Stimulated activated CD8-positive, alpha-beta memory T cell treated with anti-CD3 and anti-CD28 coated beads, Interleukin-7, amount 100 ng/mL, for 1 hour (primary cell): ENCODE results near the gene CHRNA4.

Experiments used
- DNase-seq, 2 donors: peaks; one replicate each; pipeline ENCODE4 v3.0.0-alpha.2; 2020; ENCODE audit warnings: low read depth in 2 of 2

CHRNA4 gene

GRCh38 chr20:63360850-63361518, at the start of gene CHRNA4:
CHRNA4 (minus strand) TSS chr20:63361349; CDS start chr20:63361165, 184 bp downstream.
- DNase-seq = no peak

DNA sequence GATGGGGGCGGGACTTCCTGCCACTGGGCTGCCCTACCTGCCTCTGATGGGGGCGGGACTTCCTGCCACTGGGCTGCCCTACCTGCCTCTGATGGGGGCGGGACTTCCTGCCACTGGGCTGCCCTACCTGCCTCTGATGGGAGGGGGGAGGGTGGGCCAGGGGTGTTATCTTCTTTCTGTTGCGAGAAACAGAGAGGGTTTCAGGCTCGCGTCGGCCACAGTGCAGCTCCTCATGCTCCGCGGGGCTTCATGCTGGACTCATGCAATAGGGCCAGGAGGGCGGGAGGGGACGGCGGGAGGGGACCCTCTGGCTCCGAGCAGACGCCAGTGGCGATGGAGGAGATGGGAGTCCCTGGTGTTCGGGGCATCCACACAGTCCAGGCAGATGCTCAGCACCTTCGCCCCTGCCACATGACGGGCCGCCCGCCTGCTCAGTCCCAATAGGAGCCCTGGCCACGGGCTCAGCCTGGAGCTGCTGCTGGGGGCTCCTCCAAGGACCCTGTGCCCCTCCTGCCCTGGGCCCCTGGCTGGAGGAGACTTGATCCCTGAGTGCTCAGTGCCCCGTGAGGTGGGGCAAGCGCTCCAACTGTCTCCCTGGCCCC, 48.8 kb upstream of the CHRNA4 start:
- DNase-seq = no peak

DNA sequence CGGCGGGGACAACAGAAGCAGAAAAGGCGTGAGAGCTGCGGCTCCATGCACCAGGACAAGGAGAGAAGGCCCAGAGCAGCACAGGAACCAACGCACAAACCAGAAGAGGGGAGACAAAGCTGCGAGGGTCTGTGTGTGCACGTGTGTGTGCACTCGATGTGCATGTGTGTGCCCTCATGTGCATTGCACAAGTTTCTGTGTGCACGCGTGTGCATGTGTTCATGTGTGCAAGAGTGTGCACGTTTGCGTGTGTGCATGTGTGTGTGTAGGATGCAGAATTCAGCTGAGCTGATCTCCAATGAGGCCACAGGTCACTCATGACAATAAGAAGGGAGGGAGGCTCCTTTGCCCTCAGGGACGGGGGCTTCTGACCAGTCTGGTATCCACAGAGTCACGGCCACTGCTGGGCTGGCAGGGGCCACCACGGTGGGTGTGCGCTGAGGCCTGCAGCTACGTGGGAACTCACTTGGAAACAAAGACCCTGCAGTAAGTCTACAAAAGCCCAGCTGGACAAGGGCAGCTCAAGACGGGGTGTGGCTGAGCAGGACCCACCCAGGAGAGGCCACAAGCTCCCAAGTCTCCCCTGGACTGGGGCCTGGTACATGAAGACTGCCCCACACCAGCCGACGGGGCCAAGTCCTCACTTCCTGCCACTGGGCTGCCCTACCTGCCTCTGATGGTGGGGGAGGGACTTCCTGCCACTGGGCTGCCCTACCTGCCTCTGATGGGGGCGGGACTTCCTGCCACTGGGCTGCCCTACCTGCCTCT, 48.1 kb upstream of the CHRNA4 start:
- no peak for DNase-seq

DNA sequence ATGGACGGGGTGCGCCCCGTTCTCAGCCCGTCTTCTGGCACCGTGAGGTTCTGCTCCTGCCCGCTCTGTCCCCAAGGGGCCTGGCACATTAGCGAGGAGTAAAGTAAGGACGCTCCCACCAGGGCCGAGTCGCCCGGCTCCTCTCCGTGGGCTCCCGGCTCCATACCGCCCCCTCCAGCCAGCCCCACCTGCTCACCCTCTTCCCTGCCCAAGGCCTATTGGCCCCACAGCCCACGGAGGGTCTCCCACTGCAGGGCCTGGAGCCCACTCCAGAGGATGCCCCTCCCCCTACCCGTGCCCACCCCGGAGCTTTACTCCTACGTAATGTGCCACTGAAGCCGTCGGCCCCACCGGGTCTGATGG, 47.5 kb upstream of the CHRNA4 start:
- no peak for DNase-seq

DNA sequence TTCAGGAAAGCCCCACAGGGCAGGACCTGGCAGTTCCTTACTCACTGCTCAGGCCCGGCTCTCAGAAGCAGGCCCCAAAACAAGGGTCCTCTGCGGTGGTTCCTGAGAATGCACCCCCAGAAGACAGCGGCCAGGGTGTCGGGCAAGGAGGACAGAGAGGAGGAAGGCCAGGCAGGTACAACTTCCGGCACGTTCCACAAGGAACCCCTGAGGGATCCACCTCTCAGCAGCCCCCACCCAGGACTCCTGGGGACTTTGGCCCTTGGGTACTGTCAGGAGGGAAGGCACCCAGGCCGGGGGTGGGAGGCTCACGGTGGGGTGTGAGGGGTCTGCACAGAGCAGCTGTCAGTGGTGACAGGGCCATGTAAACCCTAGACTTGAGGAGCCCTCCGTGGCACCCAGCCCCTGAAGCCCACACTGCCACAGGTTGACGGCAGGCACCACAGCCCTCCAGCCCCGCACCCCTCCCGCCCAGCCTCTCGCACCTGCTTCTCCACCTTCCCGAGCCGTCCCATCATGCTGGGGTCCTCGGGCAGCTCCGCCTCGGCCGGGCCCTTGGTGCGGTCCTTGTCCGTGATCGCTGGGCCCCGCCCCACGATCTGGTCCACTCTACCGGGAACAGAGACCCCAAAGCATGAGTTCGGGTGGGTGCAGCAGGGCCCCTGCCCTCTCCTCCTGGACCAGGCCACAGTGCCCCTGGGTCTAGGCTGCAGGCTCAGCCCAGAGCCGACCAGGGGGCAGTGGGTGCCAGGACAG, 47.0 kb upstream of the CHRNA4 start:
- no peak for DNase-seq

DNA sequence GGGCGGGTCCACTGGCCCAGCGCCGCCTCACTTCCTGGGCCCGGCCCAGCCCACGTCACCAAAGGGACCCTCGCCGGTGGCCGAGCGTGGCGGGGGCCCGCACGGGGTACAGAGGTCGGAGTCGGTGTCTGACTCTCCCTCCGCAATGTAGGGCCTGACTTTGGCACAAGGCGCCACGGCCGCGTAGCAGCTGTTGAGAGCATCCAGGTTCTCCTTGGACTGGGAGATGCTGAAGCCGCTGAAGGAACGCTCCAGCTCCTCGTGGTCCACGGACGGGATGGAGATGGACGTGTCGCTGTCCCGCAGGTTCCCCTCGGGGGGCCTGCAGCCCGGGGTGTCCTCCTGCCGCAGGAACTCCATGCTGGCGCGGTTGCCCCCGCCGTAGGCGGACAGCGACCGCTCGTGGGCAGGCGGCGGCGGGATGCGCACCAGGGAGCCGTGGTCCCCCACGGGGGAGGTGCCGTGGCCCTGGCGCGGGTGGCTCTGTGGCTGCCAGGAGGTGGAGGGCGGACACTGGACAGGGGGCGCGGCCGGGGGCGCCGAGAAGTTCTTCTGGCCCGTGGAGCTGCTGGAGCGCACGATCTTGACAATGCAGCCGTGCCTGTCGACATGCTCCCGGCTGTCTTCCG, 45.6 kb upstream of the CHRNA4 start:
- DNase-seq = no peak

GRCh38 chr20:63406011-63406410, 44.9 kb upstream of the CHRNA4 start:
- DNase-seq = no peak

DNA sequence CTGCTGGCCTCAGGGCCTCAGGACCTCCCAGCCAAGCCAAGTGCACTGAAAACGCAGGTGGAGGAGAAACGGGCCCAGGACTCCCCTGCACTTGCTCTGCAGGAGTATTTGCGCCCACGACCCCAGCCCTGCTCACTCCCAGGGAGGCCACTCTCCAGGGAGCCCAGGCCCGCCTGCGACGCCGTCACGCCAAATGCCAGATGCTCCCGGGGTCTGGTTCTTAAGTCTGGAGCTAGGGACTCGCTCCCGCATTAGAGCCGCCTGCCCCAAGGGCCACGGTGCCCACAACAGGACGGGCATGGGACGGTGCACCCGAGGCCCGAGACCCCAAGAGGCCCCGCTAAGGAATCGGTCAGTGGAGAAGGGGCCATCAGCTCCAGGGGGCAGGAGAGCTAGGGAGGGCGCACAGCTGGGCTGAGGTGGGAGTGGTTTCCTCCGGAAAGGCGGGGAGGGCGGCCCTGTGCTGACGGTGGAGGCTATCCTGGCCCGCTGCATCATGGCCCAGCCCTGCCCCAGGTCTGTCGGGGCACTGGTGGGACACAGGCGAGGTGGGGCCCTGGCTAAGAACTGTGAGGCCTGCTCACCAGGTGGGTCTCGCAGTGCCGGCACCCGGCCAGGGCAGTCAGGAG, 44.1 kb upstream of the CHRNA4 start:
- no peak for DNase-seq

GRCh38 chr20:63404129-63405085, 43.3 kb upstream of the CHRNA4 start:
- DNase-seq = no peak

- no peak for DNase-seq
These were observed 42.4 kb upstream of the CHRNA4 start for GRCh38 chr20:63403403-63404105.

DNA sequence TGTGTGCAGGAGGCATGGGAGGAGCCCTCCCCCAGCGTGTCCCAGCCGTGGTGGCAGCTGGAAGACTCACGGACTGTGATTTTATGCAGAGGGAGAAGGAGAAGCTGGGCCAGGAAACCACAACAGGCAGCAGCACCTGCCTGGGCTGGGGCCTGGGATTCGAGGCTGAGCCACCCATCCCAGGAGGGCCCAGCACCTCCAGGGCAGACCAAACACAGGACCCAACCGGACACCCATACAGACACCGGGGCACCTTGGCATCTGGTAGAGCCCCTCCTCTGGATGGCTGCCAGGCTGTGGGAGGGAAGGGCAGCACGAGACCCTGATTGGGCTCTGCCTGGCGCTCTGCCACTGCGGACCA, 41.7 kb upstream of the CHRNA4 start:
- DNase-seq = no peak

- DNase-seq = no peak
These were observed 41.2 kb upstream of the CHRNA4 start for GRCh38 chr20:63402181-63402859.

- DNase-seq = no peak
These were observed 40.4 kb upstream of the CHRNA4 start for GRCh38 chr20:63401384-63402110.

GRCh38 chr20:63400486-63401210, 39.5 kb upstream of the CHRNA4 start:
- DNase-seq = no peak

GRCh38 chr20:63399596-63400375, 38.6 kb upstream of the CHRNA4 start:
- DNase-seq = no peak

- DNase-seq = no peak
These were observed 37.8 kb upstream of the CHRNA4 start for GRCh38 chr20:63398744-63399514.
